HFFc6 (cell line): Measurements from ENCODE around the gene TBC1D5. TPM values are rescaled to one million over a fixed set of nuclear protein-coding genes. Genes with fewer than 3 reads are reported as not detected.

Experiments
- DNase-seq: peaks from one replicate; pipeline ENCODE4 v3.0.0-alpha.2; 2018
- H3K27ac Mint-ChIP-seq: 2 replicates; pipeline ENCODE4 v1.8.0; 2020; ENCODE audit warnings: mild to moderate bottlenecking, mixed read lengths
- H3K27me3 Mint-ChIP-seq: 2 replicates; pipeline ENCODE4 v1.8.0; 2021; ENCODE audit warnings: mild to moderate bottlenecking, moderate library complexity, mixed read lengths; ENCODE audit not compliant: insufficient read depth
- H3K36me3 Mint-ChIP-seq: 2 replicates; pipeline ENCODE4 v1.8.0; 2021; ENCODE audit warnings: low read depth, mixed read lengths
- H3K4me1 Mint-ChIP-seq: 2 replicates; pipeline ENCODE4 v1.8.0; 2020; ENCODE audit warnings: low read depth, mixed read lengths
- H3K4me3 Mint-ChIP-seq: 2 replicates; pipeline ENCODE4 v1.8.0; 2020; ENCODE audit warnings: mild to moderate bottlenecking, moderate library complexity, mixed read lengths
- H3K9me3 Mint-ChIP-seq: 2 replicates; pipeline ENCODE4 v1.8.0; 2020; ENCODE audit warnings: mild to moderate bottlenecking, mixed read lengths
- CTCF ChIP-seq: fragments of 200-600 bp; sonication (generic); IDR thresholded peaks from 2 replicates; pipeline ENCODE4 v1.5.0; 2021; ENCODE audit warnings: antibody characterized with exemption, mild to moderate bottlenecking
- total RNA-seq, 6 experiments: library from RNA; stranded (reverse); fragmentation: NEBNext Ultra II Directional; extraction: Animal tissue kit (Norgen Biotek cat#: 25700); gene quantifications; 2 replicates in 1 of 6; 3 replicates in 5 of 6; pipeline ENCODE4 v1.2.3, GENCODE V29; 2021

Gene TBC1D5
- total RNA-seq, 6 experiments from 2014 or later, result 37.2 to 46.0 (median 40.1) TPM

- H3K36me3 Mint-ChIP-seq, result no peaks in the 10 kb centered on the region
- no peak for DNase-seq
- no peak overlapping the region for H3K27ac Mint-ChIP-seq
- H3K4me1 Mint-ChIP-seq, result peaks cover 10% of the 10 kb centered on the region; the same call in 1 of the 2 replicates
- H3K4me3 Mint-ChIP-seq, result no peak overlapping the region
- H3K9me3 Mint-ChIP-seq, result no peaks in the 10 kb centered on the region; the same call in 1 of the 2 replicates
- peaks cover 11% of the 10 kb centered on the region for H3K27me3 Mint-ChIP-seq
- TF ChIP-seq CTCF, result no peak
These were observed 606.7 kb downstream of the TBC1D5 start for GRCh38 chr3:17135696-17136095.

GRCh38 chr3:17133632-17134545 lies 608.5 kb downstream of the TBC1D5 start:
- Mint-ChIP-seq H3K36me3 (no peaks in the 10 kb centered on the region), H3K9me3 (no peaks in the 10 kb centered on the region; the same call in 1 of the 2 replicates), H3K4me3 (no peak overlapping the region), H3K4me1 (peaks cover 4% of the 10 kb centered on the region; the same call in 1 of the 2 replicates), H3K27me3 (peaks cover 10% of the 10 kb centered on the region), H3K27ac (no peak overlapping the region)
- DNase-seq, result no peak
- TF ChIP-seq CTCF, result no peak

DNA sequence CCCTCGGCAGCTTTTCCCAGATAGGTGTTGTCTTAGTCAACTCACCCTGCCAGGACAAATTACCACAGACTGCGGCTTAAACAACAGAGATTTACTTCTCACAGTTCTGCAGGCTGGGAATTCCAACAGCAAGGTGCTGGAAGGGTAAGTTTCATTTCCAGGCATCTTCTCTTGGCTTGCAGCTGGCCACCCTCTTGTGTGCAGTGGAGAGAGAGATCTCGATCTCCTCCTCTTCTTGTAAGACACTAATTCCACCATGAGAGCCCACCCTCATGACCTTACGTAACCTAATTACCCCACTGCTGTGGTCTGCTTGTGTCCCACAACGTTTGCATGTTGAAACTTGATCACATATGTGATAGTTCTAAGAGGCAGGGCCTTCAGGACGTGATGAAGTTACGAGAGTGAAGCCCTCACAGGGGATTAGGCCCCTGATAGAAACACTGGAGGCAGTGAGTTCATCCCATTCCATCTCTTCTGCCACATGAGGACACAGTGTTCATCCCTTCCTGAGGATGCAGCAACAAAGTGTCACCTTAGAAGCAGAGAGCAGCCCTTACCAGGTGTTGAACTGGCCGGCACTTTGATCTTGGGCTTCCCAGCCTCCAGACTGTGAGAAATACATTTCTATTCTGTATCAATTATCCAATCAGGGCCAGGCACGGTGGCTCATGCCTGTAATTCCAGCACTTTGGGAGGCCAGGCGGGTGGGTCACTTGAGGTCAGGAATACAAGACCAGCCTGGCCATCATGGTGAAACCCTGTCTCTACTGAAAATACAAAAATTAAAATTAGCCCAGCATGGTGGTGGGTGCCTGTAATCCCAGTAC lies 609.9 kb downstream of the TBC1D5 start:
- H3K9me3 Mint-ChIP-seq, result no peaks in the 10 kb centered on the region; the same call in 1 of the 2 replicates
- no peak overlapping the region; the same call in 1 of the 2 replicates for H3K27ac Mint-ChIP-seq
- peaks cover 6% of the 10 kb centered on the region for H3K27me3 Mint-ChIP-seq
- DNase-seq, result no peak
- no peaks in the 10 kb centered on the region for H3K36me3 Mint-ChIP-seq
- no peak overlapping the region for H3K4me3 Mint-ChIP-seq
- H3K4me1 Mint-ChIP-seq, result peaks cover 4% of the 10 kb centered on the region; the same call in 1 of the 2 replicates
- TF ChIP-seq CTCF, result no peak

GRCh38 chr3:17130956-17131355 lies 611.5 kb downstream of the TBC1D5 start:
- H3K4me3 Mint-ChIP-seq, result no peak overlapping the region
- H3K27ac Mint-ChIP-seq, result no peak overlapping the region
- H3K36me3 Mint-ChIP-seq, result no peaks in the 10 kb centered on the region

More at GRCh38 chr3:17130956-17131355, 611.5 kb downstream of the TBC1D5 start:
- no peak for DNase-seq
- H3K27me3 Mint-ChIP-seq, result peaks cover 6% of the 10 kb centered on the region
- no peaks in the 10 kb centered on the region; the same call in 1 of the 2 replicates for H3K9me3 Mint-ChIP-seq
- TF ChIP-seq CTCF, result no peak
- peaks cover 4% of the 10 kb centered on the region; the same call in 1 of the 2 replicates for H3K4me1 Mint-ChIP-seq
